B cell (primary cell): ENCODE data around the gene GLOD4.

ENCODE experiments used
- EZH2 ChIP-seq: IDR thresholded peaks from 2 replicates; pipeline ENCODE4 v1.6.1; 2012; ENCODE audit warnings: borderline replicate concordance, low read depth, mild to moderate bottlenecking, moderate library complexity, low read length; ENCODE audit not compliant: insufficient read depth, poor library complexity, severe bottlenecking
- TF ChIP-seq, protein P1 (sequence below): fragments of 200-600 bp; IDR thresholded peaks from one replicate; pipeline ENCODE4 v1.8.0; 2022; ENCODE audit warnings: antibody characterized with exemption, mild to moderate bottlenecking

DNA sequence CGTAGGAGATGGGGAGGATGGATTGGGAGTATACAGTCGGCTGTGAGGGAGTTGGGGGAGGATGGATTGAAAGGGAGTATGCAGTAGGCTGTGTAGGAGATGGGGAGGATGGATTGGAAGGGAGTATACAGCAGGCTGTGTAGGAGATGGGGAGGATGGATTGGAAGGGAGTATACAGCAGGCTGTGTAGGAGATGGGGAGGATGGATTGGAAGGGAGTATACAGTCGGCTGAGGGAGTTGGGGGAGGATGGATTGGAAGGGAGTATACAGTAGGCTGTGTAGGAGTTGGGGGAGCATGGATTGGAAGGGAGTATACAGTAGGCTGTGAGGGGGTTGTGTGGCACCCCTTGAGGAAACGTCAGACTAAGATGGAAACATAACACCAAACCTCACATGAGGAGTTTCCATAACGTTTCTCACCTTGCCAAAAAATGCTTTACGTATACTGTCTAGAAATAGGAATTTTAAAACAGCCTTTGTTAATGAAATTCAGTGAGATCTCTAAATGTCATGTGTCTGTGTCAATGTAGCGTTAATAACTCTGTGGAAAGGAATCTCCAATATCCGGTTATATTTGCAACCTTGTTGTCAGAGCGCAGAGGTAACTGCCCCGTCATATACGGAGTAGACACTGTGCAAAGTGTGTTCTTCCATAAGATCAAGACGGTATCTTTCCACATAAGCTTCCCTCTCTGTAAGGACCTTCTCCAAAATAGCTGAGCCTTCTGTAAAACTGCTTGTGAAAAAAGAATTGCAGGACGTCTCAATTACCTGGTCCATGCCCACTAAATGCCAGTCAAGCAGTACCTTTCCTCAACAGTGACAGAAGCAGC lies 61.2 kb downstream of the GLOD4 start:
- TF ChIP-seq, protein P1, sequence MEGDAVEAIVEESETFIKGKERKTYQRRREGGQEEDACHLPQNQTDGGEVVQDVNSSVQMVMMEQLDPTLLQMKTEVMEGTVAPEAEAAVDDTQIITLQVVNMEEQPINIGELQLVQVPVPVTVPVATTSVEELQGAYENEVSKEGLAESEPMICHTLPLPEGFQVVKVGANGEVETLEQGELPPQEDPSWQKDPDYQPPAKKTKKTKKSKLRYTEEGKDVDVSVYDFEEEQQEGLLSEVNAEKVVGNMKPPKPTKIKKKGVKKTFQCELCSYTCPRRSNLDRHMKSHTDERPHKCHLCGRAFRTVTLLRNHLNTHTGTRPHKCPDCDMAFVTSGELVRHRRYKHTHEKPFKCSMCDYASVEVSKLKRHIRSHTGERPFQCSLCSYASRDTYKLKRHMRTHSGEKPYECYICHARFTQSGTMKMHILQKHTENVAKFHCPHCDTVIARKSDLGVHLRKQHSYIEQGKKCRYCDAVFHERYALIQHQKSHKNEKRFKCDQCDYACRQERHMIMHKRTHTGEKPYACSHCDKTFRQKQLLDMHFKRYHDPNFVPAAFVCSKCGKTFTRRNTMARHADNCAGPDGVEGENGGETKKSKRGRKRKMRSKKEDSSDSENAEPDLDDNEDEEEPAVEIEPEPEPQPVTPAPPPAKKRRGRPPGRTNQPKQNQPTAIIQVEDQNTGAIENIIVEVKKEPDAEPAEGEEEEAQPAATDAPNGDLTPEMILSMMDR: no peak
- TF ChIP-seq EZH2: no peak
